ENCODE measurements around the gene EFHC1. TPM values are rescaled to one million over a fixed set of nuclear protein-coding genes. Genes with fewer than 3 reads are reported as not detected.

The EFHC1 gene
- total RNA-seq, 1 experiment from 2014 or later: 12.4 TPM

GRCh38 chr6:52400313-52401041 lies 19.7 kb upstream of the EFHC1 start:
- CTCF ChIA-PET: interaction anchor here (0.7 to 2.6 kb wide), 14 partner anchors 11 to 252 kb away, joined by 3 to 45 read pairs (median 4); partner anchors contain the start of gene MCM3

GRCh38 chr6:52403086-52403485 lies 17.1 kb upstream of the EFHC1 start:
- ChIA-PET CTCF (no interaction called here), POLR2A (no interaction called here), RAD21 (ENCODE audit: low non-redundant PET in 1 of 2, low total read pairs in 2 of 2, uncharacterized antibody in 2 of 2, unreplicated experiment in 2 of 2) (no interaction called here)
- ATAC-seq (no peak), DNase-seq (ENCODE audit: low read depth, low spot score) (no peak)
- Histone ChIP-seq H3K4me1 (ENCODE audit: control insufficient read depth in 1 of 2, insufficient read depth in 2 of 2, low read length in 2 of 2) (peaks cover 0 to 14% of the 10 kb centered on the region in 2 experiments; a peak in 2 of 4 replicates), H3K9ac (ENCODE audit: low read length) (no peak overlapping the region), H3K9me3 (ENCODE audit: control insufficient read depth in 1 of 2, insufficient read depth in 1 of 2, low read depth in 1 of 2, low read length in 2 of 2) (no peaks in the 10 kb centered on the region), H3K36me3 (ENCODE audit: control insufficient read depth in 1 of 2, insufficient read depth in 2 of 2, low read length in 2 of 2) (no peaks in the 10 kb centered on the region), H3K4me3 (replicated peaks in 1 of 2; ENCODE audit: low read depth in 1 of 2, low read length in 2 of 2) (no peak overlapping the region), H3K27ac (ENCODE audit: low read depth, low read length) (no peak overlapping the region), H3K4me2 (ENCODE audit: low read length) (no peak overlapping the region), H3K27me3 (ENCODE audit: insufficient read depth, low read length) (no peaks in the 10 kb centered on the region), H4K20me1 (ENCODE audit: insufficient read depth) (no peaks in the 10 kb centered on the region), H3K9me2 (ENCODE audit: insufficient read depth) (no peaks in the 10 kb centered on the region), H2AFZ (ENCODE audit: low read depth, low read length, poor library complexity, severe bottlenecking) (no peak overlapping the region), H3K79me2 (ENCODE audit: insufficient read depth, low read length) (no peaks in the 10 kb centered on the region)
- BruUV-seq (replicated peaks): no TSS peak
- intact Hi-C loops (cut with micrococcal nuclease): no loop called here
- TF ChIP-seq, protein P1, sequence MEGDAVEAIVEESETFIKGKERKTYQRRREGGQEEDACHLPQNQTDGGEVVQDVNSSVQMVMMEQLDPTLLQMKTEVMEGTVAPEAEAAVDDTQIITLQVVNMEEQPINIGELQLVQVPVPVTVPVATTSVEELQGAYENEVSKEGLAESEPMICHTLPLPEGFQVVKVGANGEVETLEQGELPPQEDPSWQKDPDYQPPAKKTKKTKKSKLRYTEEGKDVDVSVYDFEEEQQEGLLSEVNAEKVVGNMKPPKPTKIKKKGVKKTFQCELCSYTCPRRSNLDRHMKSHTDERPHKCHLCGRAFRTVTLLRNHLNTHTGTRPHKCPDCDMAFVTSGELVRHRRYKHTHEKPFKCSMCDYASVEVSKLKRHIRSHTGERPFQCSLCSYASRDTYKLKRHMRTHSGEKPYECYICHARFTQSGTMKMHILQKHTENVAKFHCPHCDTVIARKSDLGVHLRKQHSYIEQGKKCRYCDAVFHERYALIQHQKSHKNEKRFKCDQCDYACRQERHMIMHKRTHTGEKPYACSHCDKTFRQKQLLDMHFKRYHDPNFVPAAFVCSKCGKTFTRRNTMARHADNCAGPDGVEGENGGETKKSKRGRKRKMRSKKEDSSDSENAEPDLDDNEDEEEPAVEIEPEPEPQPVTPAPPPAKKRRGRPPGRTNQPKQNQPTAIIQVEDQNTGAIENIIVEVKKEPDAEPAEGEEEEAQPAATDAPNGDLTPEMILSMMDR (IDR thresholded peaks at IDR 0.05 in 2 of 3, conservative IDR thresholded peaks at IDR 0.05 in 1 of 3; ENCODE audit: borderline replicate concordance in 1 of 3, insufficient read depth in 1 of 3, low read depth in 2 of 3, low read length in 2 of 3): no peak
- TF ChIP-seq ZBTB33 (IDR thresholded peaks at IDR 0.05; ENCODE audit: extremely low read depth, insufficient replicate concordance, low read length) (no peak), YY1 (IDR thresholded peaks at IDR 0.05; ENCODE audit: extremely low read depth, insufficient replicate concordance, low read depth, low read length) (no peak), CEBPB (IDR thresholded peaks at IDR 0.05; ENCODE audit: low read depth) (no peak), SRF (IDR thresholded peaks at IDR 0.05; ENCODE audit: low read depth) (no peak), EGR1 (IDR thresholded peaks at IDR 0.05; ENCODE audit: low read depth) (no peak), EZH2phosphoT487 (IDR thresholded peaks at IDR 0.05; ENCODE audit: borderline replicate concordance) (no peak), TCF7L2 (IDR thresholded peaks at IDR 0.05; ENCODE audit: borderline replicate concordance, extremely low read depth, insufficient read depth, insufficient read length) (no peak), FOSL1 (IDR thresholded peaks at IDR 0.05; ENCODE audit: low read depth) (no peak), JUND (IDR thresholded peaks at IDR 0.05) (no peak), CBX3 (IDR thresholded peaks at IDR 0.05; ENCODE audit: low read depth) (no peak), EZH2 (IDR thresholded peaks at IDR 0.05) (no peak), POLR2AphosphoS5 (IDR thresholded peaks at IDR 0.05; ENCODE audit: low read depth, low read length) (no peak)
- TF ChIP-seq, protein P2, sequence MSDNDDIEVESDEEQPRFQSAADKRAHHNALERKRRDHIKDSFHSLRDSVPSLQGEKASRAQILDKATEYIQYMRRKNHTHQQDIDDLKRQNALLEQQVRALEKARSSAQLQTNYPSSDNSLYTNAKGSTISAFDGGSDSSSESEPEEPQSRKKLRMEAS (IDR thresholded peaks at IDR 0.05): no peak

More at GRCh38 chr6:52400313-52401041, 19.7 kb upstream of the EFHC1 start:
- Histone ChIP-seq H3K9me3 (ENCODE audit: control insufficient read depth in 1 of 2, insufficient read depth in 1 of 2, low read depth in 1 of 2, low read length in 2 of 2) (no peaks in the 10 kb centered on the region), H3K4me1 (ENCODE audit: control insufficient read depth in 1 of 2, insufficient read depth in 2 of 2, low read length in 2 of 2) (peaks cover 0 to 14% of the 10 kb centered on the region in 2 experiments; a peak in 2 of 4 replicates), H3K27ac (ENCODE audit: low read depth, low read length) (no peak overlapping the region), H3K9me2 (ENCODE audit: insufficient read depth) (no peaks in the 10 kb centered on the region), H2AFZ (ENCODE audit: low read depth, low read length, poor library complexity, severe bottlenecking) (no peak overlapping the region), H3K4me2 (ENCODE audit: low read length) (no peak overlapping the region), H3K79me2 (ENCODE audit: insufficient read depth, low read length) (no peaks in the 10 kb centered on the region), H4K20me1 (ENCODE audit: insufficient read depth) (no peaks in the 10 kb centered on the region), H3K36me3 (ENCODE audit: control insufficient read depth in 1 of 2, insufficient read depth in 2 of 2, low read length in 2 of 2) (no peaks in the 10 kb centered on the region), H3K9ac (ENCODE audit: low read length) (no peak overlapping the region), H3K4me3 (replicated peaks in 1 of 2; ENCODE audit: low read depth in 1 of 2, low read length in 2 of 2) (no peak overlapping the region), H3K27me3 (ENCODE audit: insufficient read depth, low read length) (no peaks in the 10 kb centered on the region)
- ChIA-PET RAD21 (ENCODE audit: low non-redundant PET in 1 of 2, low total read pairs in 2 of 2, uncharacterized antibody in 2 of 2, unreplicated experiment in 2 of 2) (interaction anchor here (0.6 to 1.3 kb wide), 3 partner anchors 11 to 115 kb away, joined by 4 to 9 read pairs (median 5); partner anchors contain the start of gene MCM3 (in 1 of the 2)), POLR2A (no interaction called here)
- DNase-seq (ENCODE audit: low read depth, low spot score): no peak
- TF ChIP-seq FOSL1 (IDR thresholded peaks at IDR 0.05; ENCODE audit: low read depth): no peak
- TF ChIP-seq ZNF274 (IDR thresholded peaks at IDR 0.05; ENCODE audit: low read depth, low read length): no peak
- no peak for TF ChIP-seq CEBPB (IDR thresholded peaks at IDR 0.05; ENCODE audit: low read depth)
- BruUV-seq (replicated peaks): no TSS peak
- intact Hi-C loops (cut with micrococcal nuclease): loop anchor here (1.0 kb wide), 1 partner anchor 237 kb away; no protein-coding TSS in a partner anchor
- ATAC-seq: no peak

Data from HCT116 (cell line).